GM23338 (cell line): ENCODE results near the gene OBSCN. TPM values are rescaled to one million over a fixed set of nuclear protein-coding genes. Genes with fewer than 3 reads are reported as not detected.

Source experiments
- ATAC-seq: fragments of 200-7000 bp; cut with Tn5 transposase; 3 replicates; pipeline ENCODE4 v1.9.1; 2020
- DNase-seq: peaks from one replicate; pipeline ENCODE4 v3.0.0-alpha.2; 2015; ENCODE audit warnings: low spot score
- H2AFZ ChIP-seq: fragments of 200-600 bp; sonication (generic); 2 replicates; pipeline ENCODE4 v1.8.0; 2016; ENCODE audit warnings: antibody characterized with exemption, mild to moderate bottlenecking, moderate library complexity
- H3F3A ChIP-seq: fragments of 200-600 bp; sonication (generic); replicated peaks from 2 replicates; pipeline ENCODE4 v1.8.0; 2017; ENCODE audit warnings: antibody characterized with exemption, mixed run types, low read depth
- H3K27ac ChIP-seq: fragments of 200-600 bp; sonication (generic); 2 replicates; pipeline ENCODE4 v1.6.1; 2016; ENCODE audit warnings: low read depth
- H3K27me3 ChIP-seq: fragments of 200-600 bp; sonication (generic); 2 replicates; pipeline ENCODE4 v1.8.0; 2016; ENCODE audit warnings: mild to moderate bottlenecking, mixed run types, moderate library complexity; ENCODE audit not compliant: insufficient read depth
- H3K36me3 ChIP-seq: fragments of 200-600 bp; sonication (generic); 2 replicates; pipeline ENCODE4 v1.8.0; 2016; ENCODE audit warnings: mild to moderate bottlenecking; ENCODE audit not compliant: insufficient read depth
- H3K4me1 ChIP-seq: fragments of 200-600 bp; sonication (generic); 2 replicates; pipeline ENCODE4 v1.8.0; 2016; ENCODE audit warnings: mild to moderate bottlenecking, moderate library complexity; ENCODE audit not compliant: insufficient read depth
- H3K4me2 ChIP-seq: fragments of 200-600 bp; sonication (generic); 2 replicates; pipeline ENCODE4 v1.7.1; 2017; ENCODE audit warnings: mixed run types
- H3K4me3 ChIP-seq: fragments of 200-600 bp; sonication (generic); 2 replicates; pipeline ENCODE4 v1.6.1; 2016; ENCODE audit warnings: mixed run types
- H3K79me2 ChIP-seq: fragments of 200-600 bp; sonication (generic); replicated peaks from 2 replicates; pipeline ENCODE4 v1.8.0; 2017; ENCODE audit warnings: mild to moderate bottlenecking; ENCODE audit not compliant: insufficient read depth
- H3K9me2 ChIP-seq: fragments of 200-600 bp; sonication (generic); 2 replicates; pipeline ENCODE4 v1.8.0; 2017; ENCODE audit not compliant: insufficient read depth
- H4K20me1 ChIP-seq: fragments of 200-600 bp; sonication (generic); replicated peaks from 2 replicates; pipeline ENCODE4 v1.8.0; 2017; ENCODE audit warnings: mild to moderate bottlenecking; ENCODE audit not compliant: insufficient read depth
- H3K27ac Mint-ChIP-seq: 2 replicates; pipeline ENCODE4 v1.8.0; 2020; ENCODE audit warnings: inconsistent platforms, mild to moderate bottlenecking, moderate library complexity, mixed read lengths
- H3K27me3 Mint-ChIP-seq: 3 replicates; pipeline ENCODE4 v1.8.0; 2022; ENCODE audit warnings: low read depth, mild to moderate bottlenecking, moderate library complexity, mixed read lengths, inconsistent platforms; ENCODE audit not compliant: insufficient read depth, poor library complexity
- H3K36me3 Mint-ChIP-seq: 3 replicates; pipeline ENCODE4 v1.8.0; 2021; ENCODE audit warnings: low read depth, mild to moderate bottlenecking, inconsistent platforms, moderate library complexity, mixed read lengths
- H3K4me1 Mint-ChIP-seq: 3 replicates; pipeline ENCODE4 v1.8.0; 2020; ENCODE audit warnings: mild to moderate bottlenecking, inconsistent platforms, mixed read lengths
- H3K4me3 Mint-ChIP-seq: 3 replicates; pipeline ENCODE4 v1.8.0; 2021; ENCODE audit warnings: moderate library complexity, mild to moderate bottlenecking, inconsistent platforms, mixed read lengths
- H3K9me3 Mint-ChIP-seq: 3 replicates; pipeline ENCODE4 v1.8.0; 2020; ENCODE audit warnings: moderate library complexity, mild to moderate bottlenecking, inconsistent platforms, mixed read lengths
- CREB1 ChIP-seq: fragments of 250-450 bp; sonication (Bioruptor Pico); IDR thresholded peaks from 2 replicates; pipeline ENCODE4 v1.5.0; 2020; ENCODE audit warnings: low read depth, mild to moderate bottlenecking, moderate library complexity
- ETS1 ChIP-seq: IDR thresholded peaks from 2 replicates; pipeline ENCODE4 v1.6.1; 2016; ENCODE audit warnings: antibody characterized with exemption
- EZH2 ChIP-seq: fragments of 200-600 bp; sonication (generic); IDR thresholded peaks from one replicate; pipeline ENCODE4 v1.8.0; 2017; ENCODE audit warnings: antibody characterized with exemption, mild to moderate bottlenecking, low read depth; ENCODE audit not compliant: unreplicated experiment
- EZH2phosphoT487 ChIP-seq: fragments of 200-600 bp; sonication (generic); IDR thresholded peaks from one replicate; pipeline ENCODE4 v1.8.1; 2018; ENCODE audit warnings: antibody characterized with exemption; ENCODE audit not compliant: unreplicated experiment
- JUNB ChIP-seq: IDR thresholded peaks from one replicate; pipeline ENCODE4 v1.6.1; 2016; ENCODE audit warnings: antibody characterized with exemption; ENCODE audit not compliant: unreplicated experiment
- NANOG ChIP-seq: IDR thresholded peaks from 2 replicates; pipeline ENCODE4 v1.6.1; 2016; ENCODE audit warnings: antibody characterized with exemption, borderline replicate concordance
- POLR2AphosphoS5 ChIP-seq: IDR thresholded peaks from 2 replicates; pipeline ENCODE4 v1.6.1; 2016; ENCODE audit warnings: antibody characterized with exemption, low read depth
- REST ChIP-seq: IDR thresholded peaks from one replicate; pipeline ENCODE4 v1.6.1; 2018; ENCODE audit warnings: antibody characterized with exemption; ENCODE audit not compliant: unreplicated experiment
- STAT1 ChIP-seq: IDR thresholded peaks from one replicate; pipeline ENCODE4 v1.6.1; 2016; ENCODE audit warnings: antibody characterized with exemption; ENCODE audit not compliant: unreplicated experiment
- ZNF114 ChIP-seq: fragments of 250-450 bp; sonication (Bioruptor Pico); IDR thresholded peaks from 2 replicates; pipeline ENCODE4 v1.5.0; 2020; ENCODE audit warnings: mild to moderate bottlenecking, moderate library complexity
- ZNF331 ChIP-seq: fragments of 250-450 bp; sonication (Bioruptor Pico); IDR thresholded peaks from 2 replicates; pipeline ENCODE4 v1.5.0; 2020; ENCODE audit warnings: low read depth, mild to moderate bottlenecking, moderate library complexity
- polyA plus RNA-seq: library from polyadenylated mRNA; unstranded; fragments of >200 nt; fragmentation: Nextera tagmentation; extraction: Ambion mirVana; gene quantifications from 2 replicates; pipeline ENCODE4 v1.2.1, GENCODE V29; 2016
- total RNA-seq: library from RNA; depleted of rRNA; stranded (reverse); fragments of >200 nt; shearing (Covaris generic); gene quantifications from 2 replicates; pipeline ENCODE4 v1.2.3, GENCODE V29; 2014
- TF ChIP-seq, protein P1 (sequence below), 2 experiments: fragments of 200-600 bp in 1 of 2; sonication (generic) in 1 of 2; conservative IDR thresholded peaks; 2 replicates each; pipeline versions ENCODE4 v1.5.1 to v1.6.1; 2016 to 2017; ENCODE audit warnings: antibody characterized with exemption in 2 of 2, low read depth in 2 of 2, mild to moderate bottlenecking in 2 of 2, moderate library complexity in 1 of 2
- TF ChIP-seq, protein P2 (sequence below): fragments of 250-450 bp; sonication (Bioruptor Pico); IDR thresholded peaks from 2 replicates; pipeline ENCODE4 v1.5.0; 2020; ENCODE audit warnings: mild to moderate bottlenecking, moderate library complexity

The OBSCN gene
- total and polyA plus RNA-seq, 2 experiments from 2014 or later, result 8.4 to 38.5 TPM

- Histone ChIP-seq H4K20me1 (no peaks in the 10 kb centered on the region), H3K4me2 (no peak overlapping the region), H2AFZ (no peak overlapping the region), H3K27me3 (no peaks in the 10 kb centered on the region), H3F3A (no peaks in the 10 kb centered on the region), H3K36me3 (no peaks in the 10 kb centered on the region), H3K4me1 (no peaks in the 10 kb centered on the region), H3K79me2 (no peaks in the 10 kb centered on the region), H3K27ac (no peak overlapping the region), H3K9me2 (0 out of 2 replicates have a peak, but pooled peaks cover 6% of the 10 kb centered on the region), H3K4me3 (no peak overlapping the region)
- ATAC-seq (no peak), DNase-seq (no peak)
- no peaks in the 10 kb centered on the region; the same call in 2 of the 3 replicates for H3K4me1 Mint-ChIP-seq
- H3K9me3 Mint-ChIP-seq, result peaks cover 24% of the 10 kb centered on the region
- no peak overlapping the region for H3K4me3 Mint-ChIP-seq
- peaks cover 4% of the 10 kb centered on the region for H3K27me3 Mint-ChIP-seq
- TF ChIP-seq STAT1, result no peak
- TF ChIP-seq ZNF331 (CRISPR knock-in tag), result no peak
- no peak for TF ChIP-seq EZH2
- TF ChIP-seq, protein P1, sequence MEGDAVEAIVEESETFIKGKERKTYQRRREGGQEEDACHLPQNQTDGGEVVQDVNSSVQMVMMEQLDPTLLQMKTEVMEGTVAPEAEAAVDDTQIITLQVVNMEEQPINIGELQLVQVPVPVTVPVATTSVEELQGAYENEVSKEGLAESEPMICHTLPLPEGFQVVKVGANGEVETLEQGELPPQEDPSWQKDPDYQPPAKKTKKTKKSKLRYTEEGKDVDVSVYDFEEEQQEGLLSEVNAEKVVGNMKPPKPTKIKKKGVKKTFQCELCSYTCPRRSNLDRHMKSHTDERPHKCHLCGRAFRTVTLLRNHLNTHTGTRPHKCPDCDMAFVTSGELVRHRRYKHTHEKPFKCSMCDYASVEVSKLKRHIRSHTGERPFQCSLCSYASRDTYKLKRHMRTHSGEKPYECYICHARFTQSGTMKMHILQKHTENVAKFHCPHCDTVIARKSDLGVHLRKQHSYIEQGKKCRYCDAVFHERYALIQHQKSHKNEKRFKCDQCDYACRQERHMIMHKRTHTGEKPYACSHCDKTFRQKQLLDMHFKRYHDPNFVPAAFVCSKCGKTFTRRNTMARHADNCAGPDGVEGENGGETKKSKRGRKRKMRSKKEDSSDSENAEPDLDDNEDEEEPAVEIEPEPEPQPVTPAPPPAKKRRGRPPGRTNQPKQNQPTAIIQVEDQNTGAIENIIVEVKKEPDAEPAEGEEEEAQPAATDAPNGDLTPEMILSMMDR (conservative IDR thresholded peaks at IDR 0.05; ENCODE audit: low read depth in 2 of 2), result no peak
- no peak for TF ChIP-seq JUNB
- TF ChIP-seq EZH2phosphoT487, result no peak
- TF ChIP-seq, protein P2, sequence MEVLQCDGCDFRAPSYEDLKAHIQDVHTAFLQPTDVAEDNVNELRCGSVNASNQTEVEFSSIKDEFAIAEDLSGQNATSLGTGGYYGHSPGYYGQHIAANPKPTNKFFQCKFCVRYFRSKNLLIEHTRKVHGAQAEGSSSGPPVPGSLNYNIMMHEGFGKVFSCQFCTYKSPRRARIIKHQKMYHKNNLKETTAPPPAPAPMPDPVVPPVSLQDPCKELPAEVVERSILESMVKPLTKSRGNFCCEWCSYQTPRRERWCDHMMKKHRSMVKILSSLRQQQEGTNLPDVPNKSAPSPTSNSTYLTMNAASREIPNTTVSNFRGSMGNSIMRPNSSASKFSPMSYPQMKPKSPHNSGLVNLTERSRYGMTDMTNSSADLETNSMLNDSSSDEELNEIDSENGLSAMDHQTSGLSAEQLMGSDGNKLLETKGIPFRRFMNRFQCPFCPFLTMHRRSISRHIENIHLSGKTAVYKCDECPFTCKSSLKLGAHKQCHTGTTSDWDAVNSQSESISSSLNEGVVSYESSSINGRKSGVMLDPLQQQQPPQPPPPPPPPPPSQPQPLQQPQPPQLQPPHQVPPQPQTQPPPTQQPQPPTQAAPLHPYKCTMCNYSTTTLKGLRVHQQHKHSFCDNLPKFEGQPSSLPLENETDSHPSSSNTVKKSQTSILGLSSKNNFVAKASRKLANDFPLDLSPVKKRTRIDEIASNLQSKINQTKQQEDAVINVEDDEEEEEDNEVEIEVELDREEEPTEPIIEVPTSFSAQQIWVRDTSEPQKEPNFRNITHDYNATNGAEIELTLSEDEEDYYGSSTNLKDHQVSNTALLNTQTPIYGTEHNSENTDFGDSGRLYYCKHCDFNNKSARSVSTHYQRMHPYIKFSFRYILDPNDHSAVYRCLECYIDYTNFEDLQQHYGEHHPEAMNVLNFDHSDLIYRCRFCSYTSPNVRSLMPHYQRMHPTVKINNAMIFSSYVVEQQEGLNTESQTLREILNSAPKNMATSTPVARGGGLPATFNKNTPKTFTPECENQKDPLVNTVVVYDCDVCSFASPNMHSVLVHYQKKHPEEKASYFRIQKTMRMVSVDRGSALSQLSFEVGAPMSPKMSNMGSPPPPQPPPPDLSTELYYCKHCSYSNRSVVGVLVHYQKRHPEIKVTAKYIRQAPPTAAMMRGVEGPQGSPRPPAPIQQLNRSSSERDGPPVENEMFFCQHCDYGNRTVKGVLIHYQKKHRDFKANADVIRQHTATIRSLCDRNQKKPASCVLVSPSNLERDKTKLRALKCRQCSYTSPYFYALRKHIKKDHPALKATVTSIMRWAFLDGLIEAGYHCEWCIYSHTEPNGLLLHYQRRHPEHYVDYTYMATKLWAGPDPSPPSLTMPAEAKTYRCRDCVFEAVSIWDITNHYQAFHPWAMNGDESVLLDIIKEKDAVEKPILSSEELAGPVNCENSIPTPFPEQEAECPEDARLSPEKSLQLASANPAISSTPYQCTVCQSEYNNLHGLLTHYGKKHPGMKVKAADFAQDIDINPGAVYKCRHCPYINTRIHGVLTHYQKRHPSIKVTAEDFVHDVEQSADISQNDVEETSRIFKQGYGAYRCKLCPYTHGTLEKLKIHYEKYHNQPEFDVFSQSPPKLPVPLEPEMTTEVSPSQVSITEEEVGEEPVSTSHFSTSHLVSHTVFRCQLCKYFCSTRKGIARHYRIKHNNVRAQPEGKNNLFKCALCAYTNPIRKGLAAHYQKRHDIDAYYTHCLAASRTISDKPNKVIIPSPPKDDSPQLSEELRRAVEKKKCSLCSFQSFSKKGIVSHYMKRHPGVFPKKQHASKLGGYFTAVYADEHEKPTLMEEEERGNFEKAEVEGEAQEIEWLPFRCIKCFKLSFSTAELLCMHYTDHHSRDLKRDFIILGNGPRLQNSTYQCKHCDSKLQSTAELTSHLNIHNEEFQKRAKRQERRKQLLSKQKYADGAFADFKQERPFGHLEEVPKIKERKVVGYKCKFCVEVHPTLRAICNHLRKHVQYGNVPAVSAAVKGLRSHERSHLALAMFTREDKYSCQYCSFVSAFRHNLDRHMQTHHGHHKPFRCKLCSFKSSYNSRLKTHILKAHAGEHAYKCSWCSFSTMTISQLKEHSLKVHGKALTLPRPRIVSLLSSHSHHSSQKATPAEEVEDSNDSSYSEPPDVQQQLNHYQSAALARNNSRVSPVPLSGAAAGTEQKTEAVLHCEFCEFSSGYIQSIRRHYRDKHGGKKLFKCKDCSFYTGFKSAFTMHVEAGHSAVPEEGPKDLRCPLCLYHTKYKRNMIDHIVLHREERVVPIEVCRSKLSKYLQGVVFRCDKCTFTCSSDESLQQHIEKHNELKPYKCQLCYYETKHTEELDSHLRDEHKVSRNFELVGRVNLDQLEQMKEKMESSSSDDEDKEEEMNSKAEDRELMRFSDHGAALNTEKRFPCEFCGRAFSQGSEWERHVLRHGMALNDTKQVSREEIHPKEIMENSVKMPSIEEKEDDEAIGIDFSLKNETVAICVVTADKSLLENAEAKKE, result no peak
- no peak for TF ChIP-seq POLR2AphosphoS5
- TF ChIP-seq CREB1 (CRISPR knock-in tag), result no peak
- TF ChIP-seq ZNF114 (CRISPR knock-in tag), result no peak
- no peak for TF ChIP-seq NANOG
- no peak for TF ChIP-seq REST
- TF ChIP-seq ETS1, result no peak
- no peak overlapping the region for H3K27ac Mint-ChIP-seq
- H3K36me3 Mint-ChIP-seq, result peaks cover 33% of the 10 kb centered on the region
Measured at GRCh38 chr1:228308085-228308601, 100.3 kb downstream of the OBSCN start.
